ENCODE results near the gene SLC25A21.

- TF ChIP-seq, protein P1, sequence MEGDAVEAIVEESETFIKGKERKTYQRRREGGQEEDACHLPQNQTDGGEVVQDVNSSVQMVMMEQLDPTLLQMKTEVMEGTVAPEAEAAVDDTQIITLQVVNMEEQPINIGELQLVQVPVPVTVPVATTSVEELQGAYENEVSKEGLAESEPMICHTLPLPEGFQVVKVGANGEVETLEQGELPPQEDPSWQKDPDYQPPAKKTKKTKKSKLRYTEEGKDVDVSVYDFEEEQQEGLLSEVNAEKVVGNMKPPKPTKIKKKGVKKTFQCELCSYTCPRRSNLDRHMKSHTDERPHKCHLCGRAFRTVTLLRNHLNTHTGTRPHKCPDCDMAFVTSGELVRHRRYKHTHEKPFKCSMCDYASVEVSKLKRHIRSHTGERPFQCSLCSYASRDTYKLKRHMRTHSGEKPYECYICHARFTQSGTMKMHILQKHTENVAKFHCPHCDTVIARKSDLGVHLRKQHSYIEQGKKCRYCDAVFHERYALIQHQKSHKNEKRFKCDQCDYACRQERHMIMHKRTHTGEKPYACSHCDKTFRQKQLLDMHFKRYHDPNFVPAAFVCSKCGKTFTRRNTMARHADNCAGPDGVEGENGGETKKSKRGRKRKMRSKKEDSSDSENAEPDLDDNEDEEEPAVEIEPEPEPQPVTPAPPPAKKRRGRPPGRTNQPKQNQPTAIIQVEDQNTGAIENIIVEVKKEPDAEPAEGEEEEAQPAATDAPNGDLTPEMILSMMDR (IDR thresholded peaks at IDR 0.05): peak; percentile 48
- TF ChIP-seq EZH2 (IDR thresholded peaks at IDR 0.05) (peak; percentile 96), EZH2phosphoT487 (IDR thresholded peaks at IDR 0.05) (peak; percentile 93)
Measured at GRCh38 chr14:36646664-36647416, 525.6 kb downstream of the SLC25A21 start.
